ENCODE data around the gene CACNA2D4.

GRCh38 chr12:1820191-1820895, 98.1 kb downstream of the CACNA2D4 start, which contains the start of gene LRTM2:
- no peak for TF ChIP-seq CTCF (IDR thresholded peaks at IDR 0.05)
- no peak for TF ChIP-seq POLR2A (IDR thresholded peaks at IDR 0.05; ENCODE audit: low read depth)
- TF ChIP-seq POLR2AphosphoS5 (IDR thresholded peaks at IDR 0.05) = no peak
- no peak for TF ChIP-seq EP300 (IDR thresholded peaks at IDR 0.05)

All from esophagus muscularis mucosa (tissue), 4 donors.